HepG2 (cell line): ENCODE results near the gene ZNF12. TPM values are rescaled to one million over a fixed set of nuclear protein-coding genes. Genes with fewer than 3 reads are reported as not detected.

ENCODE experiments used
- AGO2 ChIP-seq: fragments of 200-400 bp; formaldehyde crosslinking; optimal IDR thresholded peaks from 2 replicates; pipeline ENCODE3; 2017; ENCODE audit warnings: mild to moderate bottlenecking, low read depth, low read length, moderate library complexity
- EEA1 ChIP-seq: sonication (generic); formaldehyde crosslinking; IDR thresholded peaks from 2 replicates; pipeline ENCODE4 v1.5.1; 2020; ENCODE audit warnings: mild to moderate bottlenecking, missing genetic modification reagents, borderline replicate concordance
- EP300 ChIP-seq, 3 experiments: sonication (generic) in 1 of 3; formaldehyde crosslinking in 1 of 3; IDR thresholded peaks; 2 replicates each; pipeline versions ENCODE4 v1.5.1 to v1.6.1; 2011 to 2020; ENCODE audit warnings: low read depth in 2 of 3, low read length in 2 of 3, borderline replicate concordance in 1 of 3, improper control_type of control experiment in 1 of 3, mild to moderate bottlenecking in 1 of 3, missing genetic modification reagents in 1 of 3, moderate library complexity in 1 of 3
- FOXC1 ChIP-seq: sonication (generic); formaldehyde crosslinking; IDR thresholded peaks from 2 replicates; pipeline ENCODE4 v1.8.0; 2022; ENCODE audit warnings: mild to moderate bottlenecking, missing genetic modification reagents, borderline replicate concordance
- GTF2F1 ChIP-seq: fragments of 150-350 bp; IDR thresholded peaks from 2 replicates; pipeline ENCODE4 v1.6.1; 2014; ENCODE audit warnings: low read length
- HNRNPUL1 ChIP-seq: fragments of 200-400 bp; formaldehyde crosslinking; IDR thresholded peaks from 2 replicates; pipeline ENCODE4 v1.6.1; 2017; ENCODE audit warnings: low read depth, mild to moderate bottlenecking, low read length, moderate library complexity
- IRF2 ChIP-seq: IDR thresholded peaks from 2 replicates; pipeline ENCODE4 v1.6.1; 2018; ENCODE audit warnings: missing genetic modification reagents, missing compliant biosample characterization
- JDP2 ChIP-seq: sonication (generic); formaldehyde crosslinking; IDR thresholded peaks from 2 replicates; pipeline ENCODE4 v1.8.1; 2022; ENCODE audit warnings: missing genetic modification reagents, borderline replicate concordance
- MAFF ChIP-seq: IDR thresholded peaks from 2 replicates; pipeline ENCODE4 v1.6.1; 2011; ENCODE audit warnings: low read depth, low read length, improper control_type of control experiment
- MAFK ChIP-seq, 2 experiments: IDR thresholded peaks in 1 of 2; conservative IDR thresholded peaks in 1 of 2; 2 replicates each; pipeline ENCODE4 v1.6.1; 2011; ENCODE audit warnings: improper control_type of control experiment in 2 of 2, low read length in 2 of 2
- PLRG1 ChIP-seq: fragments of 450-650 bp; conservative IDR thresholded peaks from 2 replicates; pipeline ENCODE4 v1.6.1; 2016
- REL ChIP-seq: sonication (generic); formaldehyde crosslinking; conservative IDR thresholded peaks from 2 replicates; pipeline ENCODE4 v1.8.0; 2022; ENCODE audit warnings: mild to moderate bottlenecking, missing genetic modification reagents, moderate library complexity
- SOX5 ChIP-seq: IDR thresholded peaks from 2 replicates; pipeline ENCODE4 v1.6.1; 2016; ENCODE audit warnings: borderline replicate concordance
- SYNCRIP ChIP-seq: fragments of 200-400 bp; formaldehyde crosslinking; IDR thresholded peaks from 2 replicates; pipeline ENCODE4 v1.6.1; 2018; ENCODE audit warnings: mild to moderate bottlenecking, low read depth, low read length; ENCODE audit not compliant: insufficient read depth
- TBP ChIP-seq: sonication (generic); formaldehyde crosslinking; IDR thresholded peaks from 2 replicates; pipeline ENCODE4 v1.5.0; 2020; ENCODE audit warnings: missing genetic modification reagents
- TCF7 ChIP-seq: sonication (generic); IDR thresholded peaks from 2 replicates; pipeline ENCODE4 v1.6.1; 2016; ENCODE audit warnings: antibody characterized with exemption, low read depth
- ZBTB38 ChIP-seq: sonication (generic); formaldehyde crosslinking; IDR thresholded peaks from 2 replicates; pipeline ENCODE4 v1.5.1; 2020; ENCODE audit warnings: mild to moderate bottlenecking, missing genetic modification reagents
- ZFP37 ChIP-seq: sonication (generic); formaldehyde crosslinking; IDR thresholded peaks from 2 replicates; pipeline ENCODE4 v1.4.0; 2020; ENCODE audit warnings: missing genetic modification reagents, borderline replicate concordance
- ZNF235 ChIP-seq: sonication (generic); formaldehyde crosslinking; IDR thresholded peaks from 2 replicates; pipeline ENCODE4 v1.8.1; 2023; ENCODE audit warnings: mild to moderate bottlenecking, missing genetic modification reagents, borderline replicate concordance
- ZNF354B ChIP-seq: sonication (generic); formaldehyde crosslinking; IDR thresholded peaks from 2 replicates; pipeline ENCODE4 v1.8.0; 2022; ENCODE audit warnings: mild to moderate bottlenecking, missing genetic modification reagents
- ZNF598 ChIP-seq: sonication (generic); formaldehyde crosslinking; IDR thresholded peaks from 2 replicates; pipeline ENCODE4 v1.5.1; 2020; ENCODE audit warnings: mild to moderate bottlenecking, missing genetic modification reagents, borderline replicate concordance
- ZNF615 ChIP-seq: sonication (generic); formaldehyde crosslinking; IDR thresholded peaks from 2 replicates; pipeline ENCODE4 v1.5.0; 2020; ENCODE audit warnings: mild to moderate bottlenecking, missing genetic modification reagents, borderline replicate concordance
- ZNF777 ChIP-seq: sonication (generic); formaldehyde crosslinking; IDR thresholded peaks from 2 replicates; pipeline ENCODE4 v1.4.0; 2020; ENCODE audit warnings: missing genetic modification reagents
- ZNF792 ChIP-seq: IDR thresholded peaks from 2 replicates; pipeline ENCODE4 v1.6.1; 2016
- ZNF879 ChIP-seq: sonication (generic); formaldehyde crosslinking; IDR thresholded peaks from 2 replicates; pipeline ENCODE4 v1.8.1; 2023; ENCODE audit warnings: missing genetic modification reagents
- polyA plus RNA-seq, 8 experiments: library from polyadenylated mRNA; depleted of rRNA in 3 of 8; stranded (reverse) in 7 of 8; unstranded in 1 of 8; fragments of >200 nt; fragmentation: Illumina TruSeq in 4 of 8; extraction: Trizol in 4 of 8; gene quantifications; 2 replicates each; pipeline versions ENCODE4 v1.2.1 to v1.2.3, GENCODE V29; 2011 to 2016; ENCODE audit warnings: low read depth in 4 of 8, missing spikeins in 1 of 8, mixed read lengths in 1 of 8; ENCODE audit not compliant: insufficient read depth in 1 of 8
- total RNA-seq, 5 experiments: library from RNA; depleted of rRNA; stranded (reverse); fragments of >200 nt; fragmentation: Illumina TruSeq; extraction: Trizol; gene quantifications; 2 replicates each; pipeline ENCODE4 v1.2.3, GENCODE V29; 2016; ENCODE audit warnings: low read depth in 1 of 5
- TF ChIP-seq, protein P1 (sequence below): sonication (generic); formaldehyde crosslinking; IDR thresholded peaks from 2 replicates; pipeline ENCODE4 v1.5.0; 2020; ENCODE audit warnings: mild to moderate bottlenecking, missing genetic modification reagents
- TF ChIP-seq, protein P2 (sequence below): IDR thresholded peaks from 2 replicates; pipeline ENCODE4 v1.6.1; 2018; ENCODE audit warnings: missing genetic modification reagents, mild to moderate bottlenecking, missing compliant biosample characterization

ZNF12 gene
- total and polyA plus RNA-seq, 2 of the 13 experiments (the other 11 are each of a cell fraction or from before 2014, with no cell fraction given) = 21.4 to 22.8 TPM

DNA sequence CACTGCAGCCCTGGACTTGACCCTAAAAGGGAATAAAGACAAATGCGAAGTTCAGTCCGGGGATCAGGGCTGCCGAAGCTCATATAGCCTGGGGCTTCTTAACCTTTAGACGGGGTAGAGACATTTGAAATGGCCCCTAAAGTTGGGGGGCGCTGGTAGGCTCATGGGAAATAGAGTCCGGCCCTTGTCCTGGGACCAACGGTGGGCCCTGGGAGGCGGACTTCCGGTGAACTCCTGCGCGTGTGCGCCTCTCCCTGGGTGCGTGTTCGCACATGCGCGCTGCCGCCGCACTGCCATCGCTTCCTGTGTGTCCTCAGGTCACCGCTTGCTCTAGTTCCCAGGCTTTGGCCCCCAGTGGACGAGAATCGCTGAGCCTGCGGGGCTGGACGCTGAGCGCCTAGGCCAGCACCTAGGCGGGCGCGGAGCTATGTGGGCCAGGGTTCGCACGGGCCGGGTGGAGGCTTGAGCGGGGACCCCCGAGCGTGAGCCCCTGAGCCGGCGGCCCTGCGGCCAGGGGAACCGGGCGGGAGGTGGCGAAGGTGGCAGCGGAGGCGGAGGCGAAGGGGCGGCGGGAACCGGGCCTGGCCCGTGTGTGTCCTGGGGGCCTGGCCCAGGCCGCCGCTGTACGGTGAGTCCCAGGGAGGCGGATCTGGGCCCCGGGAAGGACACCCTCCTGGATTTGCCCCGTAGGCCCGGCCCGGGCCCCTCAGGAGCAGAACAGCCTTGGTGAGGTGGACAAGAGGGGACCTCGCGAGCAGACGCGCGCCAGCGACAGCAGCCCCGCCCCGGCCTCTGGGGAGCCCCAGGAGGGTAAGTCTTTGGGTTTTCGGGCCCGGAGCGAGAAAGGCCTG lies 23.0 kb upstream of the ZNF12 start (continued):
- TF ChIP-seq, protein P1, sequence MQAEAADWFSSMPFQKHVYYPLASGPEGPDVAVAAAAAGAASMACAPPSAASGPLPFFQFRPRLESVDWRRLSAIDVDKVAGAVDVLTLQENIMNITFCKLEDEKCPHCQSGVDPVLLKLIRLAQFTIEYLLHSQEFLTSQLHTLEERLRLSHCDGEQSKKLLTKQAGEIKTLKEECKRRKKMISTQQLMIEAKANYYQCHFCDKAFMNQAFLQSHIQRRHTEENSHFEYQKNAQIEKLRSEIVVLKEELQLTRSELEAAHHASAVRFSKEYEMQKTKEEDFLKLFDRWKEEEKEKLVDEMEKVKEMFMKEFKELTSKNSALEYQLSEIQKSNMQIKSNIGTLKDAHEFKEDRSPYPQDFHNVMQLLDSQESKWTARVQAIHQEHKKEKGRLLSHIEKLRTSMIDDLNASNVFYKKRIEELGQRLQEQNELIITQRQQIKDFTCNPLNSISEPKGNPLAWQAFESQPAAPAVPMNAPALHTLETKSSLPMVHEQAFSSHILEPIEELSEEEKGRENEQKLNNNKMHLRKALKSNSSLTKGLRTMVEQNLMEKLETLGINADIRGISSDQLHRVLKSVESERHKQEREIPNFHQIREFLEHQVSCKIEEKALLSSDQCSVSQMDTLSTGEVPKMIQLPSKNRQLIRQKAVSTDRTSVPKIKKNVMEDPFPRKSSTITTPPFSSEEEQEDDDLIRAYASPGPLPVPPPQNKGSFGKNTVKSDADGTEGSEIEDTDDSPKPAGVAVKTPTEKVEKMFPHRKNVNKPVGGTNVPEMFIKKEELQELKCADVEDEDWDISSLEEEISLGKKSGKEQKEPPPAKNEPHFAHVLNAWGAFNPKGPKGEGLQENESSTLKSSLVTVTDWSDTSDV (CRISPR knock-in tag) = no peak
- TF ChIP-seq ZNF598 = no peak
- peak; percentile 91 for TF ChIP-seq ZNF235
- TF ChIP-seq AGO2 = peak; percentile 79
- TF ChIP-seq, protein P2, sequence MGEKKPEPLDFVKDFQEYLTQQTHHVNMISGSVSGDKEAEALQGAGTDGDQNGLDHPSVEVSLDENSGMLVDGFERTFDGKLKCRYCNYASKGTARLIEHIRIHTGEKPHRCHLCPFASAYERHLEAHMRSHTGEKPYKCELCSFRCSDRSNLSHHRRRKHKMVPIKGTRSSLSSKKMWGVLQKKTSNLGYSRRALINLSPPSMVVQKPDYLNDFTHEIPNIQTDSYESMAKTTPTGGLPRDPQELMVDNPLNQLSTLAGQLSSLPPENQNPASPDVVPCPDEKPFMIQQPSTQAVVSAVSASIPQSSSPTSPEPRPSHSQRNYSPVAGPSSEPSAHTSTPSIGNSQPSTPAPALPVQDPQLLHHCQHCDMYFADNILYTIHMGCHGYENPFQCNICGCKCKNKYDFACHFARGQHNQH (CRISPR knock-in tag) = peak; percentile 57; the same call in 1 of the 2 replicates
- peak; percentile 87 for TF ChIP-seq ZBTB38 (CRISPR knock-in tag)
- no peak for TF ChIP-seq ZNF792
- TF ChIP-seq ZNF777 (CRISPR knock-in tag) = peak; percentile 43; the same call in 1 of the 2 replicates
- TF ChIP-seq TCF7 = no peak
- TF ChIP-seq GTF2F1 = no peak
- no peak for TF ChIP-seq SOX5 (CRISPR knock-in tag)
- TF ChIP-seq FOXC1 (CRISPR knock-in tag) = peak; percentile 92
- no peak for TF ChIP-seq TBP (CRISPR knock-in tag)
- TF ChIP-seq ZFP37 (CRISPR knock-in tag) = 0 out of 2 replicates have a peak, but pooled peaks have one; percentile 65
- TF ChIP-seq HNRNPUL1 = no peak
- TF ChIP-seq SYNCRIP = no peak
- TF ChIP-seq EEA1 = peak; percentile 95
- TF ChIP-seq JDP2 (CRISPR knock-in tag) = no peak
- TF ChIP-seq EP300 (IDR thresholded peaks at IDR 0.05; ENCODE audit: low read depth in 2 of 2, low read length in 2 of 2) = no peak
- TF ChIP-seq EP300 (CRISPR knock-in tag; IDR thresholded peaks at IDR 0.05; ENCODE audit: borderline replicate concordance) = no peak
- TF ChIP-seq REL (CRISPR knock-in tag) = 0 out of 2 replicates have a peak, but pooled peaks have one; percentile 65
- peak; percentile 32; the same call in 1 of the 2 replicates for TF ChIP-seq IRF2 (CRISPR knock-in tag)
- TF ChIP-seq ZNF354B (CRISPR knock-in tag) = no peak
- TF ChIP-seq ZNF879 = no peak
- peak; percentile 24 to 63; a peak in 3 of 4 replicates for TF ChIP-seq MAFK (conservative IDR thresholded peaks at IDR 0.05 in 1 of 2, IDR thresholded peaks at IDR 0.05 in 1 of 2; ENCODE audit: low read length in 2 of 2)
- TF ChIP-seq MAFF = peak; percentile 57; the same call in 1 of the 2 replicates
- no peak for TF ChIP-seq PLRG1
- no peak for TF ChIP-seq ZNF615
